EL (cell line): ENCODE results near the gene SLC8A2.
"Not testable (repeated sequence)": the region's sequence is repeated elsewhere in the genome, so short reads cannot be mapped to it uniquely, and the experiment has no call there.

Experiments
- DNase-seq: peaks from one replicate; pipeline ENCODE4 v3.0.0-alpha.2; 2016

SLC8A2 gene

GRCh38 chr19:47499863-47500830 lies 28.5 kb upstream of the SLC8A2 start:
- DNase-seq, result no peak

- DNase-seq, result no peak
Observed at GRCh38 chr19:47499371-47499770, 27.7 kb upstream of the SLC8A2 start.

- no peak for DNase-seq
Observed at GRCh38 chr19:47498561-47498960, 26.9 kb upstream of the SLC8A2 start.

DNA sequence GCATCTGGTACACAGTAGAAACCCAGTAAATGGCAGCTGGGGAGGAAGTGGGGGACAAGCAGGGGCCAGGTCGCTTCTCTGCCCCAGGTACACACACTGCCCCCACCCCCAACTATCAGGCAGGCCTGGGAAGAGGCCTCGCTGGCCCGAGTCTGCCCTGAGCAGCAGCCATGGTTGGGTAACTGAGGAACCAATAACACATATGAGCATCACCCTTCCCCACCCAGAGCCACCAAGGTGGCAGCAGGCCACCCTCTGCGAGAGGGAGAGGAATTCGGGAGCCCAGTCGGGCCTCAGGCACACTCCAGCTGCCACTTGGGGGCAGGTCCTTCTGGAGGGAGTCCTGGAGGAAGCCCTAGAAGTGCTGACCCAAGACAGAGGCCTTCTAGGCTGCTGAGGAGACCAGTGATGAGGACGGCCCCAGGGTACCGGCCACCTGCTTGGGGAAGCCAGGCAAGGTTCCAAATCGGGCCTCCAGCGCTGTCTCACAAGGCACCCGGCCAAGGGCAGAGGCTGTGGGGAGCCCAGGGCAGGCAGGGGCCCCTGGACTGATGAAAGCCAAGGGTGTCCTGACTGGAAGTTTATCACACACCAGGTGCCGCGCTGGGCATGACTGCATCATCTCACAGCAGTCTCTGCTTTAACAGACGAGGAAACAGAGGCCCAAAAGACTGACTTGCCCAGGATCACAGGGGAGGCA lies 26.3 kb upstream of the SLC8A2 start:
- DNase-seq, result no peak

GRCh38 chr19:47497050-47497766 lies 25.5 kb upstream of the SLC8A2 start:
- no peak for DNase-seq

DNA sequence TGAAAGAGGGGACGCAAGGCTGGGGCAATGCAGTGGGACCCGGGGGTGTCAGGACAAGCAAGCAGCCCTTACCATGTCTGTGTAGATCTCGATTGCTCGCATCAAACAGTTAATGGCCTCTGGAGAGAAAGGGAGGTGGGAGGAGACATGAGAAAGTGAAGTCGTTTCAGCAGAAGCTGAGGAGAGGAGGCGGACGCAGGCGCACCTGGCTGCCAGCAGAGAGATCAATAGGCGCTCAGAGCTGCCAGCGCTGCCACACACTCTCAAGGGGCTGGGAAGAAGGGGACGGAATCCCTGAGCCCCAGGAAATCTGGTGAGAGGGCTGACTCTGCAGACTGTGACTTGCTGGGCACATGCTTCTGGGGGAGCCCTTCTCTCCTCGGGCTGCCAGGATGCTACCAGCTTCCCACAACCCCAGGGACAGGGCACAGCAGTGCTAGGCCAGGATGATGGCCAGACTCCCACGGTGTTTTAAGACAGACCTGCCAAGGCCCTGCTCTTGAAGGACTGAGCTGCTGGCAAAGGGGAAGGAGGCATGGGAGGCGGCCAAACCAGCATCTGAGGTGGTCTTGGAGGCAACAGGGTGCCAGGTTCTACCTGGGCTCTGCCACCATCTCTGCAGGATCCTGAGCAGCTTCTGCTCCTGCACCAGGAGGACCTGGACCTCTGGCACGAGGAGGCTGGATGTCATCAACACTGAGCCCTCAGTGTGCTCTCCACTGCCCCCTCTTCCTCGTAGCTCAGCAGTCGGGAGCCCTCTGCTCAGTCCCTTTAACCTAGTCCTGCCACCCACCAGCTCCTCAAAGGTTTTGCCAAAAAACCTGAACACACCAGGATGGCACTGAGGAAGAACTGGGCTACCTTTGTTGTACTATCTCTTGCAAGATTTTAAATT lies 24.0 kb upstream of the SLC8A2 start:
- no peak for DNase-seq

DNA sequence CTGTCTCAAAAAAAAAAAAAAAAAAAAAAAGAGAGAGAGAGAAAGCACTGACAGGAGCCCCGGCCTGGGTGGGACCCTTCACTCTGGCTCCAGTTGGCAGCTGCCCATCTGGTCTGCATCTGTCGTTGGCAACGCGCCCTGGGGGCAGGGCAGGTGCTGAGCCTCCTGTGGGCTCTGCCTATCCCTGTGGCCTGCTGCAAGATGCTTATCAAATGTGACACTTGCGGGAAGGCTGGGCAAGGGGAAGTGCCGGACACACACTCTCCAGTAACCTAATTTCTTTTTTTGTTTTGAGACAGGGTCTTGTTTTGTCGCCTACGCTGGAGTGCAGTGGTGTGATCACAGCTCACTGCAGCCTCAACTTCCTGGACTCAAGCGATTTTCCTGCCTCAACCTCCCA lies 23.0 kb upstream of the SLC8A2 start:
- DNase-seq, result no peak

DNA sequence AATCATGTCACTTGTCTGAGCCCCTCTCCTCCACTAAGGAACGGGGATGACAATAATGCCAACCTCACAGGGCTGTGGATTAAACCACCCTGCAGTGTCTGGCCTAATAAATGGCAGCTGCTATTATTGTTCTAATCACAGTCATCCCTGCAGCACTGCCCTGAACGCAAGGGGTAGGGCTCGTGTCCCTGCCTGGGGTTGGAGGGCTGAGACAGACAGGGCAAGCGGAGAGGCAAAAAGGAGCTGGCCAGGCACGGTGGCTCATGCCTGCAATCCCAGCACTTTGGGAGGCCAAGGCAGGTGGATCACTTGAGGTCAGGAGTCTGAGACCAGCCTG lies 22.5 kb upstream of the SLC8A2 start:
- DNase-seq, result no peak

- no peak for DNase-seq
Observed at GRCh38 chr19:47493378-47494210, 21.9 kb upstream of the SLC8A2 start.

GRCh38 chr19:47492571-47493377 lies 21.1 kb upstream of the SLC8A2 start:
- no peak for DNase-seq

- DNase-seq, result no peak
Observed at GRCh38 chr19:47492137-47492533, 20.4 kb upstream of the SLC8A2 start.

- no peak for DNase-seq
Observed at GRCh38 chr19:47491358-47492136, 19.9 kb upstream of the SLC8A2 start.

DNA sequence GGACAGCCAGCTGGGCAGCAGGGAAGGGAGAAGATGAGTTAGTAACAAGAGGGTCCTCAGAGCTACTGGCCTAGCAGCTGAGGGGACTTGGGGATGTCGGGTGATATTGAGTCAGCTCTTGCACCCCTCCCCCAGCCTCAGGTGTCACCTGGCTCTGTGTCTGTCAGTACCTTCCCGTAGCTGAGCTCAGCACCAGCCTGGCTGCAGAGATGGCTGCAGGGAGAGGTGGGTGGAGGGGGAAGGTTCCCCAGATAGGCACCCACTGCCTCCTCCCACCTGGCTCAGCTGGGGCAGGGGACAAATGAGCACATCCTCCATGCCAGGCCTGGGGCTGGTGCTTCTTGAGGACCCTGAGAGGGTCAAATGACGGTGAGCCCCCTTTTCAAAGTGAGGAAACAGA lies 19.2 kb upstream of the SLC8A2 start:
- no peak for DNase-seq

DNA sequence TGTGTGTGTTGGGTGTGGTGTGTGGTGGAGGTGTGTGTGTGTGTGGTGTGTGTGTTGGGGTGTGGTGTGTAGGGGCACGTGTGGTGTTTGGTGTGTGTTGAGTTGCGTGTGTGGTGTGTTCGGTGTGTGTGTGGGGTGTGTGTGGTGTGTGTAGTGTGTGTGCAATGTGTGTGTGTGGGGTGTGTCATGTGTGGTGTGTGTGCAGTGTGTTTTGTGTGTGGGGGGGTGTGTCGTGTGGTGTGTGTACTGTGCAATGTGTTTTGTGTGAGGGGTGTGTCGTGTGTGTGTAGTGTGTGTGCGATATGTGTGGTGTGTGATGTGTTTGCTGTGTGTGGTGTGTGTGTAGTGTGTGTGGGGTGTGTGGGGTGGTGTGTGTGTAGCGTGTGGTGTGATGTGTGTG lies 18.3 kb upstream of the SLC8A2 start:
- no peak for DNase-seq

GRCh38 chr19:47489072-47489914 lies 17.6 kb upstream of the SLC8A2 start:
- DNase-seq, result no peak

- DNase-seq, result no peak
Observed at GRCh38 chr19:47487551-47488515, 16.1 kb upstream of the SLC8A2 start.

DNA sequence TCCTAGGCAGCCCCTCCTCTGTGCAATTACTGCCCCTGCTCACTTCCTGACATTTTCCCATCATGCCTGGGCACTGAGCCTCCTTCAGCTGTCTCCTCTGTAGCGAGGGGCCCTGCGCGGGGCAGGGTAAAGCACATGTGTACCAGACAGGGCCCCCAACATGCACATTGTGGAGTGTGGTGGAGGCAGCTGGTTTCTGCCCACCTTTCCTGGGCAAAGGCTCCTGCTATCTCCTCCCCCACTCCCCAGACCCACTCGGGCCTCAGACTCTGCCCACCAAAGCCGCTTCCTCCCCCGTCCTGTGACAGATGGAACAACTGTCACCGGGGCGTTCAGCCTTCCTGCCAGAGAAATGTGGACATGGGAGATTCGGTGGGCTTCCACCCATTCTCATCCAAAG lies 15.2 kb upstream of the SLC8A2 start:
- DNase-seq, result no peak

DNA sequence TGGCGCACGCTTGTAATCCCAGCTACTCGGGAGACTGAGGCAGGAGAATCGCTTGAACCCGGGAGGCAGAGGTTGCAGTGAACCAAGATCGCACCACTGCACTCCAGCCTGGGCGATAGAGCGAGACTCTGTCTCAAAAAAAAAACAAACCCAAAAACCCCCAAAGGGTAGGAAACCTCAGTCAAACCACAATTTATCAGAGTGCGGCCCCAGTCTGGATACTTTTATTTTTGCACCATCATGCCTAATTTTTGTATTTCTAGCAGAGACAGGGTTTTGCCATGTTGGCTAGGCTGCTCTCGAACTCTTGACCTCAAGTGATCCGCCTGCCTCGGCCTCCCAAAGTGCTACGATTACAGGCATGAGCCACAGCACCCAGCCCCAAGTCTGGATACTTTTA lies 14.5 kb upstream of the SLC8A2 start:
- not testable (repeated sequence) for DNase-seq
